Gastrocnemius medialis (tissue), 4 donors: ENCODE data around the gene TUBG2.

ENCODE experiments used
- CTCF ChIP-seq, 5 experiments: fragments of 450-650 bp in 3 of 5; fragments of 200-600 bp in 2 of 5; sonication (generic) in 2 of 5; IDR thresholded peaks in 4 of 5; conservative IDR thresholded peaks in 1 of 5; 1 replicate in 4 of 5; 2 replicates in 1 of 5; pipeline ENCODE4 v1.5.1; 2016 to 2019; ENCODE audit warnings: antibody characterized with exemption in 5 of 5, mild to moderate bottlenecking in 3 of 5, moderate library complexity in 3 of 5
- POLR2A ChIP-seq, 2 donors: fragments of 450-650 bp; IDR thresholded peaks; one replicate each; pipeline ENCODE4 v1.6.1; 2017; ENCODE audit warnings: antibody characterized with exemption in 2 of 2, mild to moderate bottlenecking in 2 of 2, moderate library complexity in 2 of 2

- TF ChIP-seq POLR2A (IDR thresholded peaks at IDR 0.05) (no peak), CTCF (IDR thresholded peaks at IDR 0.05 in 4 of 5, conservative IDR thresholded peaks at IDR 0.05 in 1 of 5) (no peak)
These were observed 19.9 kb downstream of the TUBG2 start for GRCh38 chr17:42678951-42679491.
